NCI-H82 (cell line): ENCODE data around the gene ADGRL3.
"Not testable (repeated sequence)": the region's sequence is repeated elsewhere in the genome, so short reads cannot be mapped to it uniquely, and the experiment has no call there.

ENCODE experiments used
- DNase-seq: peaks from one replicate; lab custom pipeline; 2025; lab: John Stamatoyannopoulos, UW

The ADGRL3 gene

GRCh38 chr4:61817071-61817470, 616.9 kb downstream of the ADGRL3 start:
- no peak for DNase-seq

GRCh38 chr4:61820136-61820535, 620.0 kb downstream of the ADGRL3 start:
- no peak for DNase-seq

GRCh38 chr4:61824454-61824853, 624.3 kb downstream of the ADGRL3 start:
- no peak for DNase-seq

- DNase-seq, result no peak
Measured at GRCh38 chr4:61827907-61828391, 627.8 kb downstream of the ADGRL3 start.

- peak; percentile 17 for DNase-seq
Measured at GRCh38 chr4:61828960-61829359, 628.8 kb downstream of the ADGRL3 start.

- DNase-seq, result peak; percentile 44
Measured at GRCh38 chr4:61831987-61832386, 631.9 kb downstream of the ADGRL3 start.

- no peak for DNase-seq
Measured at GRCh38 chr4:61837395-61837794, 637.3 kb downstream of the ADGRL3 start.

GRCh38 chr4:61838072-61838471, 637.9 kb downstream of the ADGRL3 start:
- no peak for DNase-seq

GRCh38 chr4:61841714-61842113, 641.6 kb downstream of the ADGRL3 start:
- no peak for DNase-seq

GRCh38 chr4:61851126-61851525, 651.0 kb downstream of the ADGRL3 start:
- DNase-seq, result no peak

GRCh38 chr4:61852105-61852504, 652.0 kb downstream of the ADGRL3 start:
- not testable (repeated sequence) for DNase-seq

GRCh38 chr4:61853041-61853440, 652.9 kb downstream of the ADGRL3 start:
- no peak for DNase-seq

GRCh38 chr4:61860376-61860775, 660.2 kb downstream of the ADGRL3 start:
- DNase-seq, result no peak

GRCh38 chr4:61864286-61864685, 664.2 kb downstream of the ADGRL3 start:
- DNase-seq, result no peak

- DNase-seq, result peak; percentile 90
Measured at GRCh38 chr4:61866378-61867030, 666.4 kb downstream of the ADGRL3 start.

- DNase-seq, result no peak
Measured at GRCh38 chr4:61872983-61873382, 672.9 kb downstream of the ADGRL3 start.

GRCh38 chr4:61877266-61877665, 677.1 kb downstream of the ADGRL3 start:
- DNase-seq, result no peak

GRCh38 chr4:61877893-61878292, 677.8 kb downstream of the ADGRL3 start:
- no peak for DNase-seq

- DNase-seq, result no peak
Measured at GRCh38 chr4:61882381-61882780, 682.3 kb downstream of the ADGRL3 start.

GRCh38 chr4:61886131-61886530, 686.0 kb downstream of the ADGRL3 start:
- DNase-seq, result no peak

GRCh38 chr4:61889117-61889516, 689.0 kb downstream of the ADGRL3 start:
- no peak for DNase-seq

- DNase-seq, result peak; percentile 12
Measured at GRCh38 chr4:61890321-61890720, 690.2 kb downstream of the ADGRL3 start.

- DNase-seq, result no peak
Measured at GRCh38 chr4:61891953-61892352, 691.8 kb downstream of the ADGRL3 start.

GRCh38 chr4:61896634-61897033, 696.5 kb downstream of the ADGRL3 start:
- peak; percentile 68 for DNase-seq
